Mucosa of stomach (tissue), 1 donor: ENCODE data around the gene NFE2.
A peak's percentile ranks its signal among the peaks of the same experiment; 100 is the strongest.

Experiments used
- H3K27me3 ChIP-seq: one replicate; pipeline ENCODE4 v1.7.0; 2013; ENCODE audit warnings: mild to moderate bottlenecking, low read length; ENCODE audit not compliant: control insufficient read depth, insufficient read depth
- H3K36me3 ChIP-seq: one replicate; pipeline ENCODE4 v1.7.0; 2013; ENCODE audit warnings: low read length; ENCODE audit not compliant: control insufficient read depth, insufficient read depth
- H3K4me1 ChIP-seq: one replicate; pipeline ENCODE4 v1.7.0; 2013; ENCODE audit warnings: mild to moderate bottlenecking, low read length; ENCODE audit not compliant: control insufficient read depth, insufficient read depth
- H3K4me3 ChIP-seq: one replicate; pipeline ENCODE4 v1.7.0; 2013; ENCODE audit warnings: low read length
- H3K9ac ChIP-seq: one replicate; pipeline ENCODE4 v1.7.0; 2013; ENCODE audit warnings: mild to moderate bottlenecking, low read length, moderate library complexity
- H3K9me3 ChIP-seq: one replicate; pipeline ENCODE4 v1.7.0; 2013; ENCODE audit warnings: mild to moderate bottlenecking, low read length, moderate library complexity; ENCODE audit not compliant: control insufficient read depth
- donor health status: Pancreatic carcinoma.

The NFE2 gene

DNA sequence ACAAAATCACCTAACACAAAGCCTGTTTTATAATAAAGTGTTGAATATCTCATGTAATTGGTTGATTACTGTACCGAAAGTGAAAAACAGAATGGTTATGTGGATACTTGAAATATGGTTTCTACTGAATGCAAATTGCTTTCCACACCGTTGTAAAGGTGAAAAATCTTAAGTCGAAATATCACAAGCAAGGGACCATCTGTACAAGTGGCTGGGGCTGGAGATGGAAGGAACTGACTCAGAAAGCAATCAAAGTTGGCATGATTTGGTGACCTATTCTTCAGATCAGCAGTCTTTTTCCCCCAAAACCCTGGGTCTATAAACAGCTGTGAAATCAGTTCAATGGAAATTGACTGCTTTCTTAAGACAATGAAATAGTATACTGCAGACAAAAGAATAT is 24.4 kb downstream of the NFE2 start:
- no peaks in the 10 kb centered on the region for H3K27me3 ChIP-seq
- H3K4me3 ChIP-seq = no peak overlapping the region
- H3K9ac ChIP-seq = no peak overlapping the region
- H3K9me3 ChIP-seq = no peaks in the 10 kb centered on the region
- no peaks in the 10 kb centered on the region for H3K36me3 ChIP-seq
- peaks cover 8% of the 10 kb centered on the region for H3K4me1 ChIP-seq

DNA sequence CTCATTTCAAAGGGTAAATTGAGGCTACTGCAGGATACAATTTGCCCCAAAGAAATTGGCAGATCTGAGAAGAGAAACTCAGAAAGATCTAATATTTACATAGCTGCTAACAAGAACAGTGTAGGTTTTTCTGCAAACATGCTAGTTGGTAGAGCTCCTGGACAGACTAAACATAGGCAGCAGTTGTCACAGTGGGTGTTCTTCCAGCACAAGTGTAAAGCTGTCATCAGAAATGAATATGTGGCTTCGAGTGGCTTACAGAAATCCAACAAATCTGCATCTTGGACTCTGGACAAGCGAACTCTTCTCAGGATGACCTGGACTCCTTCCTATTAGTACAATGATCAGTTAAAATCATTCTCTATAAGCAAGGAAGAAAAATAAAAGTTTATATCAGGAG is 26.8 kb downstream of the NFE2 start:
- H3K4me1 ChIP-seq = peaks cover 8% of the 10 kb centered on the region
- no peaks in the 10 kb centered on the region for H3K27me3 ChIP-seq
- H3K9me3 ChIP-seq = no peaks in the 10 kb centered on the region
- H3K9ac ChIP-seq = no peak overlapping the region
- no peak overlapping the region for H3K4me3 ChIP-seq
- H3K36me3 ChIP-seq = no peaks in the 10 kb centered on the region

DNA sequence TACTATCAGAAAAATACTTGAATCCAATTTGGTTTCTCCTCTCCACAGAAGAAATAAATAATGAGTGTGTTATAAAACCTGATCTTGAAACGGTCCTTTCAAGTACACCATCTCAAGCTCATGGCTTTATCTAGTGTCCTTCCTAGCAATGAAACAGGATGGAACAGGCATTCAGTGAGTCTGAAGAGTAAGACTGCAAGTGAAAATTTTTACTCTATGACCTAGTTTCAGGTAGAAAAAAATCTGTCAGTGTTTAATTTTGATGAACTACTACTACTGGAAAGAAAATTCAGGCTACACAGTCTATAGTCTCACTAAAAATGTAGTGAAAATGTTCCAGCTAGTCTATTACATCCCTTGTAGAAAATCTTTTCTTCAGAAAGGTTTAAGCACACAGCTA is 28.6 kb downstream of the NFE2 start:
- H3K27me3 ChIP-seq = no peaks in the 10 kb centered on the region
- no peak overlapping the region for H3K4me3 ChIP-seq
- H3K9ac ChIP-seq = no peak overlapping the region
- no peaks in the 10 kb centered on the region for H3K4me1 ChIP-seq
- no peaks in the 10 kb centered on the region for H3K9me3 ChIP-seq
- no peaks in the 10 kb centered on the region for H3K36me3 ChIP-seq

DNA sequence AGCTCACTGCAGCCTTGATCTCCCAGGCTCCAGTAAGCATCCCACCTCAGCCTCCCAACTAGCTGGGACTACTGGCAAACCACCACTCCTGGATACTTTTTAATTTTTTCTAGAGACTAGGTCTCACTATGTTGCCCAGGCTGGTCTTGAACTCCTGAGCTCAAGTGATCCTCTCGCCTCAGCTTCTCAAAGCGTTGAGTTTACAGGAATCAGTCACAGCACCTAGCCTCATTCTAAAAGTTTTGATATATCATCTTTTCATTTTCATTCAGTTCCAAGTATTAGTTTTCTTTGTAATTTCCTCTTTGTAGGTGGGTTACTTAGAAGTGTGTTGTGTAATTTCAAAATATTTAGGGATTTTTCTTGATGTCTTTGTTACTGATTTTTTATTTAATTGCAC is 30.5 kb downstream of the NFE2 start:
- no peaks in the 10 kb centered on the region for H3K27me3 ChIP-seq
- no peaks in the 10 kb centered on the region for H3K9me3 ChIP-seq
- no peaks in the 10 kb centered on the region for H3K36me3 ChIP-seq
- H3K4me1 ChIP-seq = no peaks in the 10 kb centered on the region
- H3K4me3 ChIP-seq = no peak overlapping the region
- H3K9ac ChIP-seq = no peak overlapping the region

GRCh38 chr12:54266852-54267251 is 34.0 kb downstream of the NFE2 start:
- H3K36me3 ChIP-seq = no peaks in the 10 kb centered on the region
- H3K27me3 ChIP-seq = no peaks in the 10 kb centered on the region
- H3K4me1 ChIP-seq = no peaks in the 10 kb centered on the region
- no peaks in the 10 kb centered on the region for H3K9me3 ChIP-seq
- H3K9ac ChIP-seq = no peak overlapping the region
- no peak overlapping the region for H3K4me3 ChIP-seq

DNA sequence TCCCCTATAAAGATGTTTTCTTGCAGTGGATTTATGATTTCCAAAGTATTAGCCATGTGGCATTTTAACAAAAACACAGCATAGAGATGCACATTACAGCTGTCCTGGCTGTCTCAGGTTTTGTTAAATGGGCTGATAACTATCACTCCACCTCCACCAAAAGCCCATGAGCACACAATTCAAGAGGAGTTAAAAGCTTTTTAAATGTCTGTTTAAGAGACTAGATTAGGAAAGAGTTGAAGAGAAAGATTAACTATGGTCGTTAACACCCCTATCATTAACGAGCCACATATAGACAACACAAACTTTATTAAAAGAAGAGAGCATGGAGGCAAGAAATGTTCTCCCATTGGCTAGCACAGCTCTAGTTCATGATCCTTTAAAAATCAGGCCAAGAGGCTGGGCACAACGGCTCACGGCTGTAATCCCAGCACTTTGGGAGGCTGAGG is 35.4 kb downstream of the NFE2 start:
- no peak overlapping the region for H3K9ac ChIP-seq
- H3K4me1 ChIP-seq = no peaks in the 10 kb centered on the region
- H3K27me3 ChIP-seq = no peaks in the 10 kb centered on the region
- no peak overlapping the region for H3K4me3 ChIP-seq
- no peaks in the 10 kb centered on the region for H3K36me3 ChIP-seq
- no peaks in the 10 kb centered on the region for H3K9me3 ChIP-seq

DNA sequence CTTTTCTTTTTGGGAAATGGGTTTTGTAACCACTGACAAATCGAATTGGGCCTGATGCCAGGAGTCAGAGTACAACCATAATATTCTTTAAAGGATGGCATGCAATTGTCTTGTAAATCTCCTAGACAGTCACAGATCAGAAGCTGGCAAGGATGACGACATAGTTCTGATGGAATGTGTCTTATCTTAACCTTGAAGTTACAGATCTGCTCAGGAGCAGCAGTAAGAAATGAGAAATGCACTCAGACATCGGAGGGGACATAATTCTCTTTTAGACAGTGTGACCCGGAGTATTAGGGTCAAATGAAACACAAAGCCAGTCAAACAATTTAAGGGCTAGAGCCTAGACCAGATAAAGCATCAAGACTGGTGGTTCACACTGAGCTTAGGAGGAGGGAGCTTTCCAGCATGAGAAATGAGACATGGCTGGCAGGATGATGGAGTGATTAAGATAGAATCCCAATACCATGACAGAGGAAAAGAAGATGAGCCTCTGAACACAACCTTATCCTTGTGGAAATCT is 38.4 kb downstream of the NFE2 start:
- no peaks in the 10 kb centered on the region for H3K9me3 ChIP-seq
- no peak overlapping the region for H3K9ac ChIP-seq
- H3K27me3 ChIP-seq = no peaks in the 10 kb centered on the region
- H3K36me3 ChIP-seq = no peaks in the 10 kb centered on the region
- peaks cover 11% of the 10 kb centered on the region for H3K4me1 ChIP-seq
- no peak overlapping the region for H3K4me3 ChIP-seq

GRCh38 chr12:54261815-54262402 is 38.9 kb downstream of the NFE2 start:
- no peaks in the 10 kb centered on the region for H3K27me3 ChIP-seq
- no peaks in the 10 kb centered on the region for H3K9me3 ChIP-seq
- H3K4me3 ChIP-seq = no peak overlapping the region
- peaks cover 11% of the 10 kb centered on the region for H3K4me1 ChIP-seq
- H3K36me3 ChIP-seq = no peaks in the 10 kb centered on the region
- H3K9ac ChIP-seq = no peak overlapping the region

DNA sequence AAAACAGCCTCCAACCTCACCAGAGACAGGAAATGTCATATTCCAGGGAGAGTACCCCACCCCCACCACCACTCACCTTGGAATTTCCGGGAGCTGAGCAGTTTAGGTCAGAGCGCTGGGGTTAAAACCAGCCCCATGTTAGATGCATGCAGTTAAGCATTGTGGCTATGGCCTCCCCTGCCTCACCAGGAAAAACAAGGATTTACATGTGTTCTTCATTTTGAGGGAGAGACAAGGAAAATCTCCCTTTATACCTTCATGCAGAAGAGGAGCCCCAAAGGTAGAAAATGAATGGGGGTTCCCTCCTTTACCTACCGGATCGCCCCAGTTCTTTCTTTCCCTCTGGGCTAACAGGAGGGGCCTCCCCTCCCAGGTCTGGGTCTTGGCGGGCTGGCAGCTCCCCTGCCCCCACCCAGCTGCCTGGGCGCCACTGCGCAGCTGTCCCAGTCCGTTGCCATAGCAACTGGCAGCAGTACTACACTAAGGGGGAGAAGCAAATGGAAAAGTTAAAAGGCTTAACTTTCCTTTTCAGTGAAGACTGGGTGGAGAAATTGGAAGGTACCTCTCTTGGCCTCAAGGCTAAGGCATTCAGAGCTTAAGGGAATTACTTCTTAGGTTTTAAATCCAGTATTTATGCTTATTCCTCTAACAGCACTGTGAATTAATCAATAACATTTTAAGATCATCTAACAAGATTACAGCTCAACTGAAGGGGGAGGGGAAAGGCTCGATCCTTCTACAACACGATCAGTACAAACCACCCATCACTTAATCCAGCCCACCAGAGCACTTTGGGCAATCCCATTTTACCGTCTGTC is 41.4 kb downstream of the NFE2 start:
- Histone ChIP-seq H3K36me3 (no peaks in the 10 kb centered on the region), H3K9me3 (no peaks in the 10 kb centered on the region), H3K9ac (peak overlapping the region; percentile 76), H3K4me1 (peaks cover 11% of the 10 kb centered on the region), H3K27me3 (no peaks in the 10 kb centered on the region), H3K4me3 (peak overlapping the region; percentile 45)

- Histone ChIP-seq H3K27me3 (no peaks in the 10 kb centered on the region), H3K4me1 (peaks cover 11% of the 10 kb centered on the region), H3K4me3 (no peak overlapping the region), H3K9me3 (no peaks in the 10 kb centered on the region), H3K9ac (no peak overlapping the region), H3K36me3 (no peaks in the 10 kb centered on the region)
These were observed 42.6 kb downstream of the NFE2 start for GRCh38 chr12:54258201-54258681.

- Histone ChIP-seq H3K4me1 (peaks cover 11% of the 10 kb centered on the region), H3K9me3 (no peaks in the 10 kb centered on the region), H3K4me3 (no peak overlapping the region), H3K9ac (no peak overlapping the region), H3K36me3 (no peaks in the 10 kb centered on the region), H3K27me3 (no peaks in the 10 kb centered on the region)
These were observed 43.5 kb downstream of the NFE2 start for GRCh38 chr12:54257332-54257731.

- no peaks in the 10 kb centered on the region for H3K9me3 ChIP-seq
- H3K27me3 ChIP-seq = no peaks in the 10 kb centered on the region
- no peaks in the 10 kb centered on the region for H3K4me1 ChIP-seq
- no peaks in the 10 kb centered on the region for H3K36me3 ChIP-seq
- no peak overlapping the region for H3K4me3 ChIP-seq
- H3K9ac ChIP-seq = no peak overlapping the region
These were observed 47.6 kb downstream of the NFE2 start for GRCh38 chr12:54253240-54253639.
